HFF-Myc (cell line): ENCODE measurements around the gene NSD2.

Source experiments
- DNase-seq: peaks from one replicate; pipeline ENCODE4 v3.0.0-alpha.2; 2011; ENCODE audit warnings: low read depth; ENCODE audit errors: extremely low read depth
- H3K4me3 ChIP-seq: replicated peaks from 2 replicates; pipeline ENCODE4 v1.5.1; 2011; ENCODE audit warnings: low read depth, mild to moderate bottlenecking, control low read depth, low read length
- CTCF ChIP-seq: IDR thresholded peaks from 2 replicates; pipeline ENCODE4 v1.5.1; 2012; ENCODE audit warnings: mild to moderate bottlenecking, low read depth, low read length, control low read depth; ENCODE audit errors: missing control alignments

NSD2 gene

DNA sequence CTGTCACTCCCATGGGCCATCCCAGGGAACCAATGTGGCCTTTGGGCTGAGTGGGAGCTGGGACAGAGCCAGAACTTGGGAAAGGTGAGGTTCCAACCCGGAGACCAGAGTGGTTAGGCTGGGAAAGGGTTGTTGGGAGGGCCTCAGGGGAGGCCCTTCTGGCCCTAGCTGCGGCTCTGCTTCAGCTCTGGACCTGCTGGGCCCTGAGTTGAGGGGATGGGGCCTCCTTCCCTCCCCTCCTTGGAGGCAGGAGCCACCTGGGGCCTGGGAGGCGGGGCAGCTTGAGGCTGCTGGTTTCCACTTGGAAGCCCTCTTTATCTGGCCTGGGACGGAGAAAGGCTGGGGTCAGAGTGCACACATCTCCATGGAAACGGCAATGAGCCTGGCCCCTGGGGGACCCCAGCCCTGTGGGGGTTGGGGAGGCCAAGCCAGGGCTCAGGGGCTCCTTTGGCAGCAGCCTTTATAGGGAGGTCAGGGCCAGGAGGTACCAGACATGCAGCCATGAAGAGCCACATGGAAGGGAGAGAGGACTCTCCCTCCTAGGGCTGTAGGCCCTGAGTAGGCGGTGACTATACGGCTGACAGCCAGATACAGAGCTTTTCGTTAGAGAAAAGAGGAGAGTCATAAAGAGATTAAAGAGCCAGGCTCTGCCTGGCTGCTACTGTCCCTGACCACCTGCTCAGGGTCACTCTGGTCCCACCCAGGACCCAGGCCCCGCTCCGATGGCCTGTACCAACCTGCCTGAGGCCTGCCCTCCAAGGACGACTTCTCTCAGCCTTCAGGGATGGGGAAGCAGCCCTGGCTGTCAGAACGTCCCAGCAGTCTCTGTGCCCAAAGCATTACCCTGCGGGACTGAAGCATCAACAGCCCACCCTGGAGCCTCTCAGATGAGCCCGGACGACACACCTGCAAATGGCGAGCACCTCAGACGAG lies 6.9 kb upstream of the NSD2 start:
- DNase-seq: no peak
- no peak for TF ChIP-seq CTCF
- H3K4me3 ChIP-seq: no peak overlapping the region

- TF ChIP-seq CTCF: no peak
- no peak for DNase-seq
Measured at GRCh38 chr4:1866189-1866661, 5.0 kb upstream of the NSD2 start.

GRCh38 chr4:1868293-1868692 lies 2.9 kb upstream of the NSD2 start:
- DNase-seq: no peak
- no peak for TF ChIP-seq CTCF
- H3K4me3 ChIP-seq: no peak overlapping the region

More at GRCh38 chr4:1866189-1866661, 5.0 kb upstream of the NSD2 start:
- no peak overlapping the region for H3K4me3 ChIP-seq

DNA sequence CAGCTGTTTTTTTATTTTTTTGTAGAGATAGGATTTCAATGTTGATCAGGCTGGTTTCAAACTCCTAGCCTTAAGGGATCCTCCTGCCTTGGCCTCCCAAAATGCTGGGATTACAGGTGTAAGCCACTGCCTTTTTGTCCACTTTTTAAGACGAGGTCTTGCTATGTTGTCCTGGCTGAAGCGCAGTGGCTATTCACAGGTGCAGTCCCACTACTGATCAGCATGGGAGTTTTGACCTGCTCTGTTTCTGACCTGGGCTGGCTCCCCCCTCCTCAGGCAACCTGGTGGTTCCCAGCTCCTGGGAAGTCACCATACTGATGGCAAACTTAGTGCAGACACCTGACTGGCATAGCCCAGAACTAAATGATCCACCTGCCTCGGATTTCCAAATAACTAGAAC lies 2.3 kb upstream of the NSD2 start:
- no peak for TF ChIP-seq CTCF
- no peak overlapping the region for H3K4me3 ChIP-seq
- no peak for DNase-seq

GRCh38 chr4:1869530-1870327 lies 1.5 kb upstream of the NSD2 start:
- TF ChIP-seq CTCF: no peak
- DNase-seq: no peak
- H3K4me3 ChIP-seq: peak overlapping the region; percentile 63

DNA sequence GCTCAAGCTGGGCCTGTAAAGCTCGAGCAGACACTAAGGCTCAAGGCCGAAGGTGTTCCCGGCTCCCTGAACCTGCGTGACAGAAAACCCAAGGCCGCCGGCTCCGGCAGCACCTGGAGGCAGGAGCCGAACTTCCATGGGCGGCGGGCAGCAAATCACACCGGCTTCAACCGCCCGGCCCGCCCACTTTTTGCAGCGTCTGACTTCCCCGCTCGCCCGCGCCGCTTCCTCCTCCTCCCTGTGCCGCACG lies 940 bp upstream of the NSD2 start:
- H3K4me3 ChIP-seq: peak overlapping the region; percentile 63
- no peak for DNase-seq
- no peak for TF ChIP-seq CTCF
